HL-60 (cell line): Measurements from ENCODE around the gene DLK2.

Experiments used
- DNase-seq, 2 experiments: peaks; one replicate each; pipeline ENCODE4 v3.0.0-alpha.2; 2010 to 2020; ENCODE audit warnings: low read depth in 1 of 2, low spot score in 1 of 2
- H3K27ac ChIP-seq: fragments of 250-450 bp; sonication (Bioruptor Pico); replicated peaks from 2 replicates; pipeline ENCODE4 v1.5.1; 2020; ENCODE audit warnings: mild to moderate bottlenecking, moderate library complexity
- H3K27me3 ChIP-seq: fragments of 250-450 bp; sonication (Bioruptor Pico); 2 replicates; pipeline ENCODE4 v1.5.1; 2021; ENCODE audit warnings: mild to moderate bottlenecking, moderate library complexity; ENCODE audit not compliant: insufficient read depth, poor library complexity, severe bottlenecking
- H3K4me3 ChIP-seq: replicated peaks from 2 replicates; pipeline ENCODE4 v1.5.1; 2011; ENCODE audit warnings: mild to moderate bottlenecking, control low read depth, low read length; ENCODE audit not compliant: insufficient read depth
- GABPA ChIP-seq: IDR thresholded peaks from 2 replicates; pipeline ENCODE4 v1.6.1; 2012; ENCODE audit warnings: low read depth
- POLR2AphosphoS5 ChIP-seq: IDR thresholded peaks from 2 replicates; pipeline ENCODE4 v1.6.1; 2012; ENCODE audit warnings: low read depth
- SPI1 ChIP-seq: IDR thresholded peaks from 2 replicates; pipeline ENCODE4 v1.6.1; 2012; ENCODE audit warnings: low read depth, mild to moderate bottlenecking, borderline replicate concordance
- TF ChIP-seq, protein P1 (sequence below): IDR thresholded peaks from one replicate; pipeline ENCODE4 v1.5.1; 2011; ENCODE audit warnings: low read length, control low read depth, inconsistent platforms; ENCODE audit not compliant: insufficient read depth
- TF ChIP-seq, protein P2 (sequence below): IDR thresholded peaks from 2 replicates; pipeline ENCODE4 v1.6.1; 2012; ENCODE audit warnings: low read depth; ENCODE audit not compliant: insufficient replicate concordance

The DLK2 gene

DNA sequence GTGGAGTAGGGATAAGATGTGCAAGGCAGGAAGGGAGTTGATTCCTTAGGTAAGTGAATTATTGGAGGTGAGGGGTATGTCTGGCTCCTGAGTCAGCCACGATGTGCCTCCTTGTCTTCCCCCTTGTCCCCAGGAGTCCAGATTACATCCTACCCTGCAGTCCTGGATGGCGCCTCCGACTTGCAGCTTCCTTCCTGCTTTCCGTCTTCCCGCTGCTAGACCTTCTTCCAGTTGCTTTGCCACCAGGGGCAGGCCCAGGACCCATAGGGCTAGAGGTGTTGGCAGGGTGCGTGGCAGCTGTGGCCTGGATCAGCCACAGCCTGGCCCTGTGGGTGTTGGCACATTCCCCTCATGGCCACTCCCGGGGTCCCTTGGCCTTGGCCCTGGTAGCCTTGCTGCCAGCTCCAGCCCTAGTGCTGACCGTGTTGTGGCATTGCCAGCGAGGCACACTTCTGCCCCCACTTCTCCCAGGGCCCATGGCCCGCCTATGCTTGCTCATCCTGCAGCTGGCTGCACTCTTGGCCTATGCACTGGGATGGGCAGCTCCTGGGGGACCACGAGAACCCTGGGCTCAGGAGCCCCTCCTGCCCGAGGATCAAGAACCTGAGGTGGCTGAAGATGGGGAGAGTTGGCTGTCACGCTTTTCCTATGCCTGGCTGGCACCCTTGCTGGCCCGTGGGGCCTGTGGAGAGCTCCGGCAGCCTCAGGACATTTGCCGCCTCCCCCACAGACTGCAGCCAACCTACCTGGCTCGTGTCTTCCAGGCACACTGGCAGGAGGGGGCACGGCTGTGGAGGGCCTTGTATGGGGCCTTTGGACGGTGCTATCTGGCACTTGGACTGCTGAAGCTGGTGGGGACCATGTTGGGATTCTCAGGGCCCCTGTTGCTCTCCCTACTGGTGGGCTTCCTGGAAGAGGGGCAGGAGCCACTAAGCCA lies 23.1 kb downstream of the DLK2 start:
- Histone ChIP-seq H3K27me3 (no peaks in the 10 kb centered on the region), H3K4me3 (no peak overlapping the region), H3K27ac (no peak overlapping the region)
- no peak for TF ChIP-seq SPI1
- TF ChIP-seq, protein P1, sequence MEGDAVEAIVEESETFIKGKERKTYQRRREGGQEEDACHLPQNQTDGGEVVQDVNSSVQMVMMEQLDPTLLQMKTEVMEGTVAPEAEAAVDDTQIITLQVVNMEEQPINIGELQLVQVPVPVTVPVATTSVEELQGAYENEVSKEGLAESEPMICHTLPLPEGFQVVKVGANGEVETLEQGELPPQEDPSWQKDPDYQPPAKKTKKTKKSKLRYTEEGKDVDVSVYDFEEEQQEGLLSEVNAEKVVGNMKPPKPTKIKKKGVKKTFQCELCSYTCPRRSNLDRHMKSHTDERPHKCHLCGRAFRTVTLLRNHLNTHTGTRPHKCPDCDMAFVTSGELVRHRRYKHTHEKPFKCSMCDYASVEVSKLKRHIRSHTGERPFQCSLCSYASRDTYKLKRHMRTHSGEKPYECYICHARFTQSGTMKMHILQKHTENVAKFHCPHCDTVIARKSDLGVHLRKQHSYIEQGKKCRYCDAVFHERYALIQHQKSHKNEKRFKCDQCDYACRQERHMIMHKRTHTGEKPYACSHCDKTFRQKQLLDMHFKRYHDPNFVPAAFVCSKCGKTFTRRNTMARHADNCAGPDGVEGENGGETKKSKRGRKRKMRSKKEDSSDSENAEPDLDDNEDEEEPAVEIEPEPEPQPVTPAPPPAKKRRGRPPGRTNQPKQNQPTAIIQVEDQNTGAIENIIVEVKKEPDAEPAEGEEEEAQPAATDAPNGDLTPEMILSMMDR: no peak
- TF ChIP-seq, protein P2, sequence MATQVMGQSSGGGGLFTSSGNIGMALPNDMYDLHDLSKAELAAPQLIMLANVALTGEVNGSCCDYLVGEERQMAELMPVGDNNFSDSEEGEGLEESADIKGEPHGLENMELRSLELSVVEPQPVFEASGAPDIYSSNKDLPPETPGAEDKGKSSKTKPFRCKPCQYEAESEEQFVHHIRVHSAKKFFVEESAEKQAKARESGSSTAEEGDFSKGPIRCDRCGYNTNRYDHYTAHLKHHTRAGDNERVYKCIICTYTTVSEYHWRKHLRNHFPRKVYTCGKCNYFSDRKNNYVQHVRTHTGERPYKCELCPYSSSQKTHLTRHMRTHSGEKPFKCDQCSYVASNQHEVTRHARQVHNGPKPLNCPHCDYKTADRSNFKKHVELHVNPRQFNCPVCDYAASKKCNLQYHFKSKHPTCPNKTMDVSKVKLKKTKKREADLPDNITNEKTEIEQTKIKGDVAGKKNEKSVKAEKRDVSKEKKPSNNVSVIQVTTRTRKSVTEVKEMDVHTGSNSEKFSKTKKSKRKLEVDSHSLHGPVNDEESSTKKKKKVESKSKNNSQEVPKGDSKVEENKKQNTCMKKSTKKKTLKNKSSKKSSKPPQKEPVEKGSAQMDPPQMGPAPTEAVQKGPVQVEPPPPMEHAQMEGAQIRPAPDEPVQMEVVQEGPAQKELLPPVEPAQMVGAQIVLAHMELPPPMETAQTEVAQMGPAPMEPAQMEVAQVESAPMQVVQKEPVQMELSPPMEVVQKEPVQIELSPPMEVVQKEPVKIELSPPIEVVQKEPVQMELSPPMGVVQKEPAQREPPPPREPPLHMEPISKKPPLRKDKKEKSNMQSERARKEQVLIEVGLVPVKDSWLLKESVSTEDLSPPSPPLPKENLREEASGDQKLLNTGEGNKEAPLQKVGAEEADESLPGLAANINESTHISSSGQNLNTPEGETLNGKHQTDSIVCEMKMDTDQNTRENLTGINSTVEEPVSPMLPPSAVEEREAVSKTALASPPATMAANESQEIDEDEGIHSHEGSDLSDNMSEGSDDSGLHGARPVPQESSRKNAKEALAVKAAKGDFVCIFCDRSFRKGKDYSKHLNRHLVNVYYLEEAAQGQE: no peak
- TF ChIP-seq GABPA: no peak
- no peak for TF ChIP-seq POLR2AphosphoS5
- DNase-seq: no peak

DNA sequence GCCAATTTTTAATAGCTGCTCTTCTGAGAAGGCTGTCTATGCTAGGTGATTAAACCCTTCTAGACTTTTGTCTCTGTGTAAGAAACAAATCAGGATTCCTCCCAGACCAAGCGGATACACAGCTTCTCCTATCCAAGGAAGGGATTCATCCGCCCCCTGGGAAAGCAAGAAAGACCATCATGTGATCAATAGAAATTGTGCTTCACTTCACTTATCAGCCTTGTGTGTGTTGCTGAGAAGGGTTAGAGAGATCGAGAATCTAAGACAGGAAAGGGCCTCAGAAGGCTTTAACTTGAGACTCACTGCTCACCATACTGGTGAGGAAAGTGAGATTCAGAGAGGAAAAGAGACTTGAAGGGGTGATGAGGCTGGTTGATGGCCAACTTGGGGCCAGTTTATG lies 26.5 kb downstream of the DLK2 start:
- Histone ChIP-seq H3K27ac (no peak overlapping the region), H3K4me3 (peak overlapping the region; percentile 92)
- DNase-seq: no peak

DNA sequence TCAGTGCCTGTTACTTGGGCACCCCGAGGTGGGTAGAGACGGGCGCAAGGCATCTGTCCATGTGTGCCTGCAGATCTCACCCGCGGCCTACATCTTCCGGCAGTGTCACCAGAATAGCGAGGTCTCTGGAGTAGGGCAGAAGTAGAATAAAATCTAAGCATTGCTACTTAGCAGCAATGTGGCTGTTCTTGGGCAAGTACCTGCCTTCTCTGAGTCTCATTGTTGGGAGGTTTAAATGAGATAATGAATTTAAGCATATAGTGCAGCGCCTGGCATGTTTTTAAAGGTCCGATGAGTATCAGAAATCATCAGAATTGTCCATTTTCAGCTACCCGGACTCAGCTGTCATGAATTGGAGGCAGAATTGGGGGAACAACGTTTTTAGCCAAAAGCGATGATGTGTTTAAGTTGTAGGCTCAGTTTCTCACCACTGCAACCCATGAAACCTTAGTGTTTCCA lies 27.2 kb downstream of the DLK2 start:
- Histone ChIP-seq H3K27me3 (no peaks in the 10 kb centered on the region), H3K4me3 (peak overlapping the region; percentile 92), H3K27ac (peak overlapping the region; percentile 78)
- no peak for DNase-seq
- TF ChIP-seq, protein P2: no peak
- TF ChIP-seq GABPA: no peak
- TF ChIP-seq POLR2AphosphoS5: no peak
- TF ChIP-seq, protein P1: no peak
- no peak for TF ChIP-seq SPI1

More for the DNA sequence above, 26.5 kb downstream of the DLK2 start:
- no peaks in the 10 kb centered on the region for H3K27me3 ChIP-seq
- TF ChIP-seq GABPA (no peak), SPI1 (no peak), POLR2AphosphoS5 (no peak)
- TF ChIP-seq, protein P2: no peak
- TF ChIP-seq, protein P1: no peak
